Smooth muscle cell (in vitro differentiated cells): ENCODE results near the gene DPEP3. TPM values are rescaled to one million over a fixed set of nuclear protein-coding genes. Genes with fewer than 3 reads are reported as not detected.

Experiments used
- DNase-seq: peaks from one replicate; lab custom pipeline; 2025; ENCODE audit not compliant: unreplicated experiment; lab: John Stamatoyannopoulos, UW
- H2AFZ ChIP-seq: fragments of 200-600 bp; sonication (generic); 2 replicates; pipeline ENCODE4 v1.6.0; 2016; ENCODE audit warnings: antibody characterized with exemption, low read depth, mild to moderate bottlenecking
- H3F3A ChIP-seq: fragments of 200-600 bp; sonication (generic); 2 replicates; pipeline ENCODE4 v1.6.0; 2017; ENCODE audit warnings: antibody characterized with exemption, low read depth
- H3K27ac ChIP-seq: fragments of 200-600 bp; sonication (generic); 2 replicates; pipeline ENCODE4 v1.5.1; 2016; ENCODE audit warnings: low read depth, mild to moderate bottlenecking
- H3K27me3 ChIP-seq: fragments of 200-600 bp; sonication (generic); 2 replicates; pipeline ENCODE4 v1.6.1; 2016; ENCODE audit warnings: low read depth, mild to moderate bottlenecking
- H3K36me3 ChIP-seq: fragments of 200-600 bp; sonication (generic); 2 replicates; pipeline ENCODE4 v1.5.1; 2016; ENCODE audit warnings: low read depth
- H3K4me1 ChIP-seq: fragments of 200-600 bp; sonication (generic); 2 replicates; pipeline ENCODE4 v1.5.1; 2016; ENCODE audit warnings: low read depth
- H3K4me2 ChIP-seq: fragments of 200-600 bp; sonication (generic); 2 replicates; pipeline ENCODE4 v1.6.0; 2016; ENCODE audit warnings: mild to moderate bottlenecking
- H3K4me3 ChIP-seq: fragments of 200-600 bp; sonication (generic); 2 replicates; pipeline ENCODE4 v1.5.1; 2016; ENCODE audit warnings: mild to moderate bottlenecking
- H3K79me2 ChIP-seq: fragments of 200-600 bp; sonication (generic); 2 replicates; pipeline ENCODE4 v1.6.0; 2016; ENCODE audit warnings: low read depth, mild to moderate bottlenecking
- H3K9ac ChIP-seq: fragments of 200-600 bp; sonication (generic); 2 replicates; pipeline ENCODE4 v1.6.0; 2016; ENCODE audit warnings: low read depth
- H3K9me3 ChIP-seq: fragments of 200-600 bp; sonication (generic); replicated peaks from 2 replicates; pipeline ENCODE4 v1.5.1; 2016; ENCODE audit warnings: low read depth
- H4K20me1 ChIP-seq: fragments of 200-600 bp; sonication (generic); 2 replicates; pipeline ENCODE4 v1.6.0; 2016; ENCODE audit warnings: low read depth
- CTCF ChIP-seq: fragments of 200-600 bp; sonication (generic); IDR thresholded peaks from 2 replicates; pipeline ENCODE4 v1.5.1; 2017; ENCODE audit warnings: borderline replicate concordance, mild to moderate bottlenecking, antibody characterized with exemption; ENCODE audit not compliant: insufficient read depth, poor library complexity, severe bottlenecking
- WGBS: methylation state at CpG from one replicate; pipeline ENCODE4 v1.1.7; 2016; ENCODE audit warnings: low lambda C conversion rate; 5-methylcytosine and 5-hydroxymethylcytosine counted together
- polyA plus RNA-seq: library from polyadenylated mRNA; unstranded; fragments of >200 nt; fragmentation: Nextera tagmentation; extraction: Ambion mirVana; gene quantifications from 2 replicates; pipeline ENCODE4 v1.2.1, GENCODE V29; 2016
- total RNA-seq: library from RNA; depleted of rRNA; stranded (reverse); fragments of >200 nt; gene quantifications from 2 replicates; pipeline ENCODE4 v1.2.3, GENCODE V29; 2014

The DPEP3 gene
- total and polyA plus RNA-seq, 2 experiments from 2014 or later: not detected

DNA sequence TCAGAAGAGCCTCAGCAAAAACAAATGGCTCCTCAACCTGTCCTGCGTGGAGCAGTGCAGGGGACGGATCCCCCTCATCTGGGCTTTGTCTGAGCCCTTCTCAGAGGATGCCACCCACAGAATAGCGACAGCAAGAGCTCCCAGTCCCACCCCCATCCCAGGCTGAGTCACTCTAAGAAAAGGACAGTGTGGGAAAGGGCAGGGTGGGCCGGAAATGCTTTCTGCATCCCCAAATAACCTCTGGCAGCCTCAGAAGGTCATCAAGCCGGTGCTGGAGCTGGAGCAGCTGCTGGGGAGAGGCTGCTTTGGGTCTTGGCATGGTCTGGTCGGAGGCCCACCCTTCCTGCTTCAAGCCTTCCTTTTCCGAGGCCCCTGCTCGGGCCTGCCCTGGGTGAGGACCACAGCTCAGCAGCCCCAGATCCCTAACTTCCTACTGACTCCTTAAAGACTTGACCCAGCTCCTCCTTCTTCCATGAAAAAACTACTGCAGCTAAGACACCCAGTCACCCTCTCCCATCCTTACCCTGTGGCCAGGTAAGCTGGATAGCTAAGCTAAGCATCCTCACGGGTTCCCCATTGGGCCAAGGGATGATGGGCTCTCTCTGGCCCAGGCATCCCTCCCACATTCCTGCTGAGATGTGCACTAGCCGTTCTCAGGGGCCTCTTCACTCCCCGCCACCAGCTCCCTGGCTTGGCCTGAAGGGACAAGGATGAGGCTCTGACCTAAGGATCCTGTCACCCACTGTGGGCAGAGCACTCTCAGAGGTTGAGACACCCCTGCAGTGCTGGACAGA is 20.6 kb downstream of the DPEP3 start:
- no peak for TF ChIP-seq CTCF

DNA sequence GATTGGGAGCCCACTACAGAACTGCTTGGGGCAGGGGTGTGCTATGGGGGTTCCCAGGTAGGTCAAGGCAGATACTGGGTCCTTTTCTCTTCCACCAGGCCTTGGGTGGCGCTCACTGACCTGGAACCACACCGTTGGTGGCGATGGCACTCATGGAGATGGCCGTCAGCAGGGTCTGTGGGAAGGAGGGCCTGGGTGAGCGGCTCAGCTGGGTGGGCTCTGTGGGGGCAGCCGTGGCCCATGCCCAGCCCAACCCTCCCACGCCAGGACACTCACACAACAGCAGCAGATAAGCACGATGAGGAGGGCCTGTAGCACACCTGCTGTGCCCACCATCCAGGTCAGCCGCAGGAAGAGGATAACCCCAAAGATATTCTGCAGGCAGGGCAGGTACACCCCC is 22.7 kb downstream of the DPEP3 start:
- H3F3A ChIP-seq: no peaks in the 10 kb centered on the region
- WGBS: 98% methylated on average over 9 of the region's 9 CpGs
- H4K20me1 ChIP-seq: peaks cover 100% of the 10 kb centered on the region
- H3K4me2 ChIP-seq: no peak overlapping the region
- H3K27ac ChIP-seq: no peak overlapping the region
- H3K79me2 ChIP-seq: peaks cover 36% of the 10 kb centered on the region
- H3K9me3 ChIP-seq: no peaks in the 10 kb centered on the region
- DNase-seq: no peak
- no peaks in the 10 kb centered on the region for H3K36me3 ChIP-seq
- no peaks in the 10 kb centered on the region for H3K4me1 ChIP-seq
- H3K27me3 ChIP-seq: no peaks in the 10 kb centered on the region
- no peak overlapping the region for H3K4me3 ChIP-seq
- H2AFZ ChIP-seq: no peak overlapping the region
- H3K9ac ChIP-seq: no peak overlapping the region
- TF ChIP-seq CTCF: no peak

More for the DNA sequence above, 20.6 kb downstream of the DPEP3 start:
- Histone ChIP-seq H4K20me1 (peaks cover 100% of the 10 kb centered on the region), H2AFZ (no peak overlapping the region), H3K4me2 (peak overlapping the region; percentile 47), H3K36me3 (no peaks in the 10 kb centered on the region), H3K9ac (no peak overlapping the region), H3F3A (no peaks in the 10 kb centered on the region), H3K79me2 (peaks cover 52% of the 10 kb centered on the region), H3K4me3 (no peak overlapping the region), H3K27ac (peak overlapping the region; percentile 52), H3K27me3 (no peaks in the 10 kb centered on the region), H3K9me3 (no peaks in the 10 kb centered on the region), H3K4me1 (no peaks in the 10 kb centered on the region)
- 58% methylated on average over 11 of the region's 11 CpGs for WGBS
- no peak for DNase-seq

- H3K9ac ChIP-seq: no peak overlapping the region
- 93% methylated on average over 10 of the region's 10 CpGs for WGBS
Observed at GRCh38 chr16:67954421-67955196, 25.7 kb downstream of the DPEP3 start.

More at GRCh38 chr16:67954421-67955196, 25.7 kb downstream of the DPEP3 start:
- no peak for TF ChIP-seq CTCF
- H2AFZ ChIP-seq: no peak overlapping the region
- H3K27ac ChIP-seq: no peak overlapping the region
- no peaks in the 10 kb centered on the region for H3K27me3 ChIP-seq
- no peak overlapping the region for H3K4me3 ChIP-seq
- H3K9me3 ChIP-seq: no peaks in the 10 kb centered on the region
- no peaks in the 10 kb centered on the region for H3K4me1 ChIP-seq
- peaks cover 100% of the 10 kb centered on the region for H4K20me1 ChIP-seq
- DNase-seq: no peak
- no peak overlapping the region for H3K4me2 ChIP-seq
- H3F3A ChIP-seq: no peaks in the 10 kb centered on the region
- H3K36me3 ChIP-seq: no peaks in the 10 kb centered on the region
- peaks cover 20% of the 10 kb centered on the region for H3K79me2 ChIP-seq
